Thyroid gland (tissue), 4 donors: ENCODE measurements around the gene EEFSEC. TPM values are rescaled to one million over a fixed set of nuclear protein-coding genes. Genes with fewer than 3 reads are reported as not detected.
A peak's percentile ranks its signal among the peaks of the same experiment; 100 is the strongest.

Experiments
- DNase-seq, 2 donors: peaks; one replicate each; pipeline ENCODE4 v3.0.0-alpha.2; 2019
- H3K27ac ChIP-seq, 3 donors: fragments of 200-600 bp; sonication (generic); 1 replicate in 2 of 3; 2 replicates in 1 of 3; pipeline ENCODE4 v1.5.1; 2016 to 2019; ENCODE audit warnings: mild to moderate bottlenecking in 1 of 3, moderate library complexity in 1 of 3
- H3K27me3 ChIP-seq: fragments of 200-600 bp; sonication (generic); one replicate; pipeline ENCODE4 v1.5.1; 2019
- H3K36me3 ChIP-seq, 2 donors: fragments of 200-600 bp; sonication (generic); one replicate each; pipeline ENCODE4 v1.5.1; 2016 to 2019
- H3K4me1 ChIP-seq, 2 donors: fragments of 200-600 bp; sonication (generic); one replicate each; pipeline ENCODE4 v1.5.1; 2017 to 2019
- H3K4me3 ChIP-seq, 3 donors: fragments of 200-600 bp; sonication (generic); replicated peaks in 1 of 3; 1 replicate in 2 of 3; 2 replicates in 1 of 3; pipeline ENCODE4 v1.5.1; 2016; ENCODE audit warnings: mild to moderate bottlenecking in 1 of 3
- H3K9me3 ChIP-seq: fragments of 200-600 bp; sonication (generic); one replicate; pipeline ENCODE4 v1.5.1; 2017
- CTCF ChIP-seq, 6 experiments: fragments of 200-600 bp in 3 of 6; fragments of 450-650 bp in 3 of 6; sonication (generic) in 3 of 6; IDR thresholded peaks; one replicate each; pipeline ENCODE4 v1.5.1; 2016 to 2019; ENCODE audit warnings: antibody characterized with exemption in 6 of 6, mild to moderate bottlenecking in 2 of 6, inconsistent platforms in 1 of 6, moderate library complexity in 1 of 6
- POLR2A ChIP-seq, 2 donors: fragments of 450-650 bp; IDR thresholded peaks; one replicate each; pipeline ENCODE4 v1.6.1; 2017; ENCODE audit warnings: antibody characterized with exemption in 2 of 2, mild to moderate bottlenecking in 2 of 2, moderate library complexity in 1 of 2
- WGBS, 2 donors: methylation state at CpG; one replicate each; pipeline ENCODE4 v1.1.5; 2017; 5-methylcytosine and 5-hydroxymethylcytosine counted together
- intact Hi-C: fragments of 100-400 bp; cut with DNase I; formaldehyde crosslinking; loops from one replicate; pipeline ENCODE4 v1.15.1; 2023
- total RNA-seq, 4 donors: library from RNA; depleted of rRNA; stranded (reverse); fragments of >200 nt; gene quantifications; one replicate each; pipeline ENCODE4 v1.2.3, GENCODE V29; 2016

EEFSEC gene
- total RNA-seq, 4 donors from 2014 or later = 13.3 to 26.6 (median 21.7) TPM

GRCh38 chr3:128166971-128167453 is 13.7 kb downstream of the EEFSEC start:
- WGBS, 2 donors = 93 to 97% methylated on average over 5 of the region's 5 CpGs

DNA sequence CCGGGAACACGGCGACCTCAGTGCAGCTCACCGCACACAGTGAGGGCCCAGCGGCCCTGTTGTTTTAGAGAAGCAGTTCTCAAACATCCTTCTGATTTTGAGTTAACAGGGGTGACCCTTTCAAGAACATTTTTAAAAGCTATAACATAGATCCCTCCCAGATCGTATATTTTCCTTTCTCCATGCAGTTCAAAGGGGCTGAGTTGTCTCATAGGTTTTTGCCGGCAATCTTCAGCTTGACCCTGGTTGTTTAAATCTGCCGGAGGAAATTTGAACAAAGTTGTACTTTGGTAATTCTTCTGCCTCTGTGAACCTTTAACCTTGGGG is 14.3 kb downstream of the EEFSEC start:
- TF ChIP-seq POLR2A (IDR thresholded peaks at IDR 0.05) (no peak), CTCF (IDR thresholded peaks at IDR 0.05) (no peak)
- no peaks in the 10 kb centered on the region for H3K36me3 ChIP-seq
- H3K4me3 ChIP-seq = no peak overlapping the region
- no peaks in the 10 kb centered on the region for H3K27me3 ChIP-seq
- peaks cover 0 to 8% of the 10 kb centered on the region in 2 donors for H3K4me1 ChIP-seq
- intact Hi-C loops = no loop called here
- no peak overlapping the region for H3K27ac ChIP-seq
- H3K9me3 ChIP-seq = no peaks in the 10 kb centered on the region
- DNase-seq = no peak
- 87 to 95% methylated on average over 8 of the region's 8 CpGs for WGBS, 2 donors

More at GRCh38 chr3:128166971-128167453, 13.7 kb downstream of the EEFSEC start:
- H3K4me1 ChIP-seq = peaks cover 0 to 8% of the 10 kb centered on the region in 2 donors
- H3K36me3 ChIP-seq = no peaks in the 10 kb centered on the region
- DNase-seq = no peak
- intact Hi-C loops = no loop called here
- H3K9me3 ChIP-seq = no peaks in the 10 kb centered on the region
- H3K4me3 ChIP-seq = no peak overlapping the region
- H3K27ac ChIP-seq = no peak overlapping the region
- TF ChIP-seq POLR2A (IDR thresholded peaks at IDR 0.05) = no peak
- no peak for TF ChIP-seq CTCF (IDR thresholded peaks at IDR 0.05)
- no peaks in the 10 kb centered on the region for H3K27me3 ChIP-seq

GRCh38 chr3:128167973-128168674 is 14.8 kb downstream of the EEFSEC start:
- Histone ChIP-seq H3K9me3 (no peaks in the 10 kb centered on the region), H3K36me3 (no peaks in the 10 kb centered on the region), H3K27ac (no peak overlapping the region), H3K4me3 (no peak overlapping the region), H3K4me1 (peaks cover 0 to 8% of the 10 kb centered on the region in 2 donors), H3K27me3 (no peaks in the 10 kb centered on the region)
- intact Hi-C loops = no loop called here
- no peak for DNase-seq
- 77 to 80% methylated on average over 5 of the region's 5 CpGs for WGBS, 2 donors
- no peak for TF ChIP-seq POLR2A (IDR thresholded peaks at IDR 0.05)
- no peak for TF ChIP-seq CTCF (IDR thresholded peaks at IDR 0.05)

DNA sequence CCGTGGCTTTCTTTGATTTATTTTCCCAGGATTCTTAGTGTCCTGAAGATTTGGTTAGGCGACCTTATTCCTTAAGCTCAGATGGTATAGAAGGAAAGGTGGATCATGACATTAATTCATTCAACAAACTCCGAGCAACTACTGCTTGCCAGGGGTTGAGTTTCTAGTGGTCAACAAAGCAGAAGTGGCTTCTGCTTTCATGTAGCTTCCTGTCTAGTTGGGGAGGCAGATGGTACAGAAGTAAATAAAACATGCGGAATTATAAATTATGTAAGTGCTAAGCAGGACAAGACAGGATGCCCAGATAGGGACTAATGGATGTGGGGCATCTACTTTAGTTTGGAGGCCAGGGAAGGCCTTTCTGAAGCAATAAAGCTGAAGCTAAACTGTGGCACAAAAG is 15.6 kb downstream of the EEFSEC start:
- no peaks in the 10 kb centered on the region for H3K9me3 ChIP-seq
- intact Hi-C loops = no loop called here
- no peaks in the 10 kb centered on the region for H3K36me3 ChIP-seq
- no peaks in the 10 kb centered on the region for H3K27me3 ChIP-seq
- H3K4me1 ChIP-seq = peaks cover 0 to 8% of the 10 kb centered on the region in 2 donors
- no peak for DNase-seq
- no peak overlapping the region for H3K27ac ChIP-seq
- H3K4me3 ChIP-seq = no peak overlapping the region
- WGBS, 2 donors = 93 to 96% methylated on average over 4 of the region's 4 CpGs
- TF ChIP-seq POLR2A (IDR thresholded peaks at IDR 0.05) = no peak
- no peak for TF ChIP-seq CTCF (IDR thresholded peaks at IDR 0.05)

- 15 to 22% methylated on average over 5 of the region's 5 CpGs for WGBS, 2 donors
- Histone ChIP-seq H3K4me1 (peaks cover 8 to 14% of the 10 kb centered on the region in 2 donors), H3K9me3 (no peaks in the 10 kb centered on the region), H3K4me3 (no peak overlapping the region), H3K36me3 (no peaks in the 10 kb centered on the region), H3K27ac (no peak overlapping the region), H3K27me3 (no peaks in the 10 kb centered on the region)
- intact Hi-C loops = loop anchor here (5.0 to 10.0 kb wide), 2 partner anchors 154 to 326 kb away; no protein-coding TSS in a partner anchor
- TF ChIP-seq POLR2A (IDR thresholded peaks at IDR 0.05) (no peak), CTCF (IDR thresholded peaks at IDR 0.05) (peak; percentile 23 to 89 (median 74))
- peak; percentile 60 to 63 for DNase-seq
These were observed 17.7 kb downstream of the EEFSEC start for GRCh38 chr3:128170866-128171516.
